ENCODE results near the gene STEAP2.

The STEAP2 gene

GRCh38 chr7:90192876-90193750 is 18.4 kb upstream of the STEAP2 start:
- H3K27me3 ChIP-seq (ENCODE audit: insufficient read depth, insufficient read length) = no peaks in the 10 kb centered on the region
- H3K4me1 ChIP-seq (ENCODE audit: insufficient read depth, insufficient read length) = no peaks in the 10 kb centered on the region
- no peak overlapping the region for H3K4me3 ChIP-seq (ENCODE audit: insufficient read length, low read depth)
- peaks cover 42% of the 10 kb centered on the region for H3K9me3 ChIP-seq (ENCODE audit: insufficient read depth, low read length)
- no peaks in the 10 kb centered on the region for H3K36me3 ChIP-seq (ENCODE audit: insufficient read depth, insufficient read length, low read length)
- no peak overlapping the region for H3K9ac ChIP-seq (ENCODE audit: insufficient read length, low read depth)
- DNase-seq (ENCODE audit: low read depth, low spot score) = no peak
- TF ChIP-seq ZNF274 (IDR thresholded peaks at IDR 0.05; ENCODE audit: low read depth, low read length) (no peak), SUZ12 (IDR thresholded peaks at IDR 0.05; ENCODE audit: extremely low read depth, insufficient read depth, insufficient read length) (no peak), YY1 (IDR thresholded peaks at IDR 0.05; ENCODE audit: insufficient read depth, insufficient read length) (no peak)

- no peaks in the 10 kb centered on the region for H3K36me3 ChIP-seq (ENCODE audit: insufficient read depth, insufficient read length, low read length)
- no peak for TF ChIP-seq YY1 (IDR thresholded peaks at IDR 0.05; ENCODE audit: insufficient read depth, insufficient read length)
- no peak for TF ChIP-seq ZNF274 (IDR thresholded peaks at IDR 0.05; ENCODE audit: low read depth, low read length)
- no peak for TF ChIP-seq SUZ12 (IDR thresholded peaks at IDR 0.05; ENCODE audit: extremely low read depth, insufficient read depth, insufficient read length)
- H3K9me3 ChIP-seq (ENCODE audit: insufficient read depth, low read length) = peaks cover 35% of the 10 kb centered on the region
- H3K4me1 ChIP-seq (ENCODE audit: insufficient read depth, insufficient read length) = no peaks in the 10 kb centered on the region
- no peak for DNase-seq (ENCODE audit: low read depth, low spot score)
- H3K9ac ChIP-seq (ENCODE audit: insufficient read length, low read depth) = no peak overlapping the region
- H3K4me3 ChIP-seq (ENCODE audit: insufficient read length, low read depth) = no peak overlapping the region
- H3K27me3 ChIP-seq (ENCODE audit: insufficient read depth, insufficient read length) = no peaks in the 10 kb centered on the region
These were observed 16.4 kb upstream of the STEAP2 start for GRCh38 chr7:90194911-90195809.

- Histone ChIP-seq H3K36me3 (ENCODE audit: insufficient read depth, insufficient read length, low read length) (no peaks in the 10 kb centered on the region), H3K27me3 (ENCODE audit: insufficient read depth, insufficient read length) (no peaks in the 10 kb centered on the region), H3K4me1 (ENCODE audit: insufficient read depth, insufficient read length) (no peaks in the 10 kb centered on the region), H3K9ac (ENCODE audit: insufficient read length, low read depth) (no peak overlapping the region), H3K9me3 (ENCODE audit: insufficient read depth, low read length) (no peaks in the 10 kb centered on the region), H3K4me3 (ENCODE audit: insufficient read length, low read depth) (no peak overlapping the region)
- no peak for TF ChIP-seq SUZ12 (IDR thresholded peaks at IDR 0.05; ENCODE audit: extremely low read depth, insufficient read depth, insufficient read length)
- TF ChIP-seq ZNF274 (IDR thresholded peaks at IDR 0.05; ENCODE audit: low read depth, low read length) = no peak
- no peak for DNase-seq (ENCODE audit: low read depth, low spot score)
These were observed 9.9 kb upstream of the STEAP2 start for GRCh38 chr7:90201500-90202195.

GRCh38 chr7:90207956-90208355 is 3.6 kb upstream of the STEAP2 start:
- no peaks in the 10 kb centered on the region for H3K9me3 ChIP-seq (ENCODE audit: insufficient read depth, low read length)
- H3K27me3 ChIP-seq (ENCODE audit: insufficient read depth, insufficient read length) = no peaks in the 10 kb centered on the region
- H3K4me3 ChIP-seq (ENCODE audit: insufficient read length, low read depth) = no peak overlapping the region
- no peaks in the 10 kb centered on the region for H3K36me3 ChIP-seq (ENCODE audit: insufficient read depth, insufficient read length, low read length)
- no peak for DNase-seq (ENCODE audit: low read depth, low spot score)
- no peak for TF ChIP-seq ZNF274 (IDR thresholded peaks at IDR 0.05; ENCODE audit: low read depth, low read length)
- TF ChIP-seq SUZ12 (IDR thresholded peaks at IDR 0.05; ENCODE audit: extremely low read depth, insufficient read depth, insufficient read length) = no peak
- H3K9ac ChIP-seq (ENCODE audit: insufficient read length, low read depth) = no peak overlapping the region
- H3K4me1 ChIP-seq (ENCODE audit: insufficient read depth, insufficient read length) = no peaks in the 10 kb centered on the region

GRCh38 chr7:90209776-90210175 is 1.8 kb upstream of the STEAP2 start:
- no peak for DNase-seq (ENCODE audit: low read depth, low spot score)
- H3K9me3 ChIP-seq (ENCODE audit: insufficient read depth, low read length) = no peaks in the 10 kb centered on the region
- H3K4me1 ChIP-seq (ENCODE audit: insufficient read depth, insufficient read length) = no peaks in the 10 kb centered on the region
- H3K36me3 ChIP-seq (ENCODE audit: insufficient read depth, insufficient read length, low read length) = no peaks in the 10 kb centered on the region
- no peaks in the 10 kb centered on the region for H3K27me3 ChIP-seq (ENCODE audit: insufficient read depth, insufficient read length)
- H3K4me3 ChIP-seq (ENCODE audit: insufficient read length, low read depth) = no peak overlapping the region
- H3K9ac ChIP-seq (ENCODE audit: insufficient read length, low read depth) = no peak overlapping the region
- TF ChIP-seq SUZ12 (IDR thresholded peaks at IDR 0.05; ENCODE audit: extremely low read depth, insufficient read depth, insufficient read length) = no peak
- no peak for TF ChIP-seq YY1 (IDR thresholded peaks at IDR 0.05; ENCODE audit: insufficient read depth, insufficient read length)
- no peak for TF ChIP-seq ZNF274 (IDR thresholded peaks at IDR 0.05; ENCODE audit: low read depth, low read length)

- TF ChIP-seq SUZ12 (IDR thresholded peaks at IDR 0.05; ENCODE audit: extremely low read depth, insufficient read depth, insufficient read length) = no peak
- no peak for TF ChIP-seq YY1 (IDR thresholded peaks at IDR 0.05; ENCODE audit: insufficient read depth, insufficient read length)
- TF ChIP-seq ZNF274 (IDR thresholded peaks at IDR 0.05; ENCODE audit: low read depth, low read length) = no peak
- DNase-seq (ENCODE audit: low read depth, low spot score) = no peak
- Histone ChIP-seq H3K9ac (ENCODE audit: insufficient read length, low read depth) (no peak overlapping the region), H3K4me1 (ENCODE audit: insufficient read depth, insufficient read length) (no peaks in the 10 kb centered on the region), H3K27me3 (ENCODE audit: insufficient read depth, insufficient read length) (no peaks in the 10 kb centered on the region), H3K9me3 (ENCODE audit: insufficient read depth, low read length) (no peaks in the 10 kb centered on the region), H3K36me3 (ENCODE audit: insufficient read depth, insufficient read length, low read length) (no peaks in the 10 kb centered on the region), H3K4me3 (ENCODE audit: insufficient read length, low read depth) (peak overlapping the region; percentile 80)
These were observed 1.1 kb upstream of the STEAP2 start for GRCh38 chr7:90210475-90210874.
